Activated CD8-positive, alpha-beta T cell treated with anti-CD3 and anti-CD28 coated beads, Interleukin-2, amount 10 ng/mL, durations not matched to agents 7 days and 5 days (primary cell): ENCODE results near the gene F8A1. TPM values are rescaled to one million over a fixed set of nuclear protein-coding genes. Genes with fewer than 3 reads are reported as not detected.
A peak's percentile ranks its signal among the peaks of the same experiment; 100 is the strongest.
"Not testable (repeated sequence)": the region's sequence is repeated elsewhere in the genome, so short reads cannot be mapped to it uniquely, and the experiment has no call there.

ENCODE experiments used
- ATAC-seq: fragments of 150-1000 bp; cut with Tn5 transposase; one replicate; pipeline ENCODE4 v1.10.0; 2021; ENCODE audit warnings: moderate library complexity
- CTCF ChIA-PET: fragments of 350-600 bp; sonication (Branson Sonifier 250); formaldehyde crosslinking; loops from one replicate; lab custom pipeline; 2021; ENCODE audit warnings: antibody characterized with exemption; lab: Charles Lee
- POLR2A ChIA-PET: fragments of 350-600 bp; sonication (Branson Sonifier 250); formaldehyde crosslinking; loops from one replicate; lab custom pipeline; 2021; ENCODE audit warnings: antibody characterized with exemption; lab: Charles Lee
- DNase-seq: peaks from one replicate; pipeline ENCODE4 v3.0.0-alpha.2; 2020
- H3K27ac Mint-ChIP-seq: one replicate; pipeline ENCODE4 v1.8.0; 2021; ENCODE audit warnings: mild to moderate bottlenecking, mixed read lengths
- H3K27me3 Mint-ChIP-seq: one replicate; pipeline ENCODE4 v1.8.0; 2021; ENCODE audit warnings: low read depth, mixed read lengths
- H3K36me3 Mint-ChIP-seq: one replicate; pipeline ENCODE4 v1.8.0; 2021; ENCODE audit warnings: low read depth, mixed read lengths
- H3K4me1 Mint-ChIP-seq: one replicate; pipeline ENCODE4 v1.8.0; 2021; ENCODE audit warnings: low read depth, mixed read lengths
- H3K4me3 Mint-ChIP-seq: one replicate; pipeline ENCODE4 v1.8.0; 2021; ENCODE audit warnings: mild to moderate bottlenecking, mixed read lengths
- H3K9me3 Mint-ChIP-seq: one replicate; pipeline ENCODE4 v1.8.0; 2022; ENCODE audit warnings: mixed read lengths; ENCODE audit not compliant: insufficient read depth
- total RNA-seq, 2 experiments: library from RNA; stranded (reverse); gene quantifications; one replicate each; pipeline ENCODE4 v1.2.3, GENCODE V29; 2021

F8A1 gene
- 10 to 100 TPM; 51.0 to 54.4 TPM for total RNA-seq

DNA sequence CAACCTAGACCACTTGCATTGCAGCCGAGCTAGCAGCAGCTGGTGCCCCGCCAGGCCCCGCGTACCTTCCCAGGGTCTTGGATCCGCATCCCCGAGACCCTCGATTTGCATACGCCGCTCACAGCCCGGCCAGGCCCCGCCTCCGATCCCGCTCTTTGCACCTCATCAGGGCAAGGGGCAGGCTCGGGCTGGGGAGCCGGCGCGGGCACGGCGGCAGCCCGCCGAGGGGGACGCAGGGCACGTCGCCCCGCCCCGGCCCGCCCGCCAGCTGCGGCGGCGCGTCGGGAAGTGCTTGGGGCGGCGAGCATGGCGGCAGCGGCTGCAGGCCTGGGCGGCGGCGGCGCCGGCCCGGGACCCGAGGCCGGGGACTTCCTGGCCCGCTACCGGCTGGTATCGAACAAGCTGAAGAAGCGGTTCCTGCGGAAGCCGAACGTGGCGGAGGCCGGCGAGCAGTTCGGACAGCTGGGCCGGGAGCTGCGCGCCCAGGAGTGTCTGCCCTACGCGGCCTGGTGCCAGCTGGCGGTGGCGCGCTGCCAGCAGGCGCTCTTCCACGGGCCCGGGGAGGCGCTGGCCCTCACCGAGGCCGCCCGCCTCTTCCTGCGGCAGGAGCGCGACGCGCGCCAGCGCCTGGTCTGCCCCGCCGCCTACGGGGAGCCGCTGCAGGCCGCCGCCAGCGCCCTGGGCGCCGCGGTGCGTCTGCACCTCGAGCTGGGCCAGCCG is at the start of gene F8A1:
F8A1 (plus strand) TSS at position 287 of the 720 bp plus-strand sequence; CDS start at position 307, 20 bp downstream.
- DNase-seq, H3K27ac Mint-ChIP-seq, POLR2A ChIA-PET: not testable (repeated sequence)

DNA sequence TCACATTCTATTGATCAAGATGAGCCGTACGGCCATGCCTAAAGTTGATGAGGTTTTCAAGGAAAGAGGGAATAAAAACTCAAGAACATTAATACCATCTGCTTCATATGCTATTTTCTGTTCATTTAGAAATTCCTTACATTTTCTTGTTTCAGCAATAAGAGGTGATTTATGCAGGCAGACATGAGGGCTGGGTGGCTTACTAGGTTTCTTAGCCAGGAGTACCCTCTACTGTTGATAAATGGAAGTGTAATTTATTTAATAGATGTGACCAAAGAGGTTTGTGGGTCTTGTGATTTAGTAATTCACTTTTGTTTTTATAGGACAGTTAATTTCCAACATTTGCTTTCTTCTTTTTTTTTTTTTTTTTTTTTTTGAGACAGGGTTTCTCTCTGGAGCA is 45.3 kb upstream of the F8A1 start:
- Mint-ChIP-seq H3K4me3 (no peak overlapping the region), H3K27me3 (peaks cover 3% of the 10 kb centered on the region), H3K36me3 (no peaks in the 10 kb centered on the region), H3K9me3 (no peaks in the 10 kb centered on the region), H3K4me1 (peaks cover 12% of the 10 kb centered on the region), H3K27ac (no peak overlapping the region)
- DNase-seq = peak; percentile 28
- POLR2A ChIA-PET = no interaction called here
- ATAC-seq = peak; percentile 64
- CTCF ChIA-PET = interaction anchor here (1.0 to 2.9 kb wide), 3 partner anchors 91 to 123 kb away, joined by 5 to 26 read pairs (median 6); partner anchors contain the start of gene GAB3

More for the DNA sequence above, at the start of gene F8A1:
- H3K4me3 Mint-ChIP-seq, H3K4me1 Mint-ChIP-seq, H3K36me3 Mint-ChIP-seq, H3K27me3 Mint-ChIP-seq, CTCF ChIA-PET, H3K9me3 Mint-ChIP-seq: not testable (repeated sequence)
- ATAC-seq = peak; percentile 69

- Mint-ChIP-seq H3K27me3 (peaks cover 4% of the 10 kb centered on the region), H3K4me1 (no peaks in the 10 kb centered on the region), H3K27ac (no peak overlapping the region), H3K36me3 (no peaks in the 10 kb centered on the region), H3K4me3 (no peak overlapping the region), H3K9me3 (no peaks in the 10 kb centered on the region)
- DNase-seq (no peak), ATAC-seq (no peak)
- CTCF ChIA-PET = no interaction called here
- POLR2A ChIA-PET = no interaction called here
These were observed 35.1 kb upstream of the F8A1 start for GRCh38 chrX:154850957-154851611.

GRCh38 chrX:154855256-154855655 is 30.9 kb upstream of the F8A1 start:
- H3K9me3 Mint-ChIP-seq = no peaks in the 10 kb centered on the region
- ATAC-seq (no peak), DNase-seq (no peak)
- ChIA-PET CTCF (no interaction called here), POLR2A (no interaction called here)
- no peak overlapping the region for H3K27ac Mint-ChIP-seq
- no peak overlapping the region for H3K4me3 Mint-ChIP-seq
- no peaks in the 10 kb centered on the region for H3K4me1 Mint-ChIP-seq
- no peaks in the 10 kb centered on the region for H3K36me3 Mint-ChIP-seq
- no peaks in the 10 kb centered on the region for H3K27me3 Mint-ChIP-seq

DNA sequence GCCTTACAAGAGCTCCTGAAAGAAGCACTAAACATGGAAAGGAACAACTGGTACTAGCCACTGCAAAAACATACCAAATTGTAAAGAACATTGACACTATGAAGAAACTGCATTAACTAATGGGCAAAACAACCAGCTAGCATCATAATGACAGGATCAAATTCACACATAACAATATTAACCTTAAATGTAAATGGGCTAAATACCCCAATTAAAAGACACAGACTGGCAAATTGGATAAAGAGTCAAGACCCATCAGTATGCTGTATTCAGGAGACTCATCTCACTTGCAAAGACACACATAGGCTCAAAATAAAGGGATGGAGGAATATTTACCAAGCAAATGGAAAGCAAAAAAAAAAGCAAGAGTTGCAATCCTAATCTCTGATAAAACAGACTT is 17.6 kb upstream of the F8A1 start:
- H3K36me3 Mint-ChIP-seq, H3K4me1 Mint-ChIP-seq, ATAC-seq, H3K27me3 Mint-ChIP-seq, POLR2A ChIA-PET, H3K4me3 Mint-ChIP-seq, DNase-seq, H3K27ac Mint-ChIP-seq, CTCF ChIA-PET, H3K9me3 Mint-ChIP-seq: not testable (repeated sequence)

GRCh38 chrX:154873329-154873728 is 12.8 kb upstream of the F8A1 start:
- Mint-ChIP-seq H3K27me3 (peaks cover under 1% of the 10 kb centered on the region), H3K4me3 (no peak overlapping the region), H3K27ac (no peak overlapping the region), H3K36me3 (no peaks in the 10 kb centered on the region), H3K9me3 (peaks cover 1% of the 10 kb centered on the region), H3K4me1 (no peaks in the 10 kb centered on the region)
- no peak for DNase-seq
- ChIA-PET POLR2A (no interaction called here), CTCF (no interaction called here)
- no peak for ATAC-seq

DNA sequence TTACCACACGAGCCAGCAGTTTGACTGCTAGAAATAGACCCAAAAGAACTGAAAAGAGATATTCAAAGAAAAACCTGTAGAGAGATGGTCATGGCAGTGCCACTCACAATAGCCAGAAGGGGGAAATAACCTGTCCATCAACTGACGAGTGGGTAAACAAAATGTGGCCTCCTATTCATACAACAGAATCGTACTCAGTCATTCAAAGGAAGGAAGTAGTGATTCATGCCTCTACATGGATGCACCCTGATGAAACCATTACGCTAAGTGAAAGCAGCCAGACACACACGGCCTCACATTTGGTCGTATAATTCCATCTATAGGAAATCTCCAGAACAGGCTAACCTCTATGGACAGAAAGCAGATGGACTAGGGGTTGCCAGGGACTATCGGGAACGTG is 2.1 kb upstream of the F8A1 start:
- H3K4me1 Mint-ChIP-seq, ATAC-seq, CTCF ChIA-PET, H3K36me3 Mint-ChIP-seq, H3K27ac Mint-ChIP-seq, DNase-seq, POLR2A ChIA-PET, H3K9me3 Mint-ChIP-seq, H3K4me3 Mint-ChIP-seq, H3K27me3 Mint-ChIP-seq: not testable (repeated sequence)

DNA sequence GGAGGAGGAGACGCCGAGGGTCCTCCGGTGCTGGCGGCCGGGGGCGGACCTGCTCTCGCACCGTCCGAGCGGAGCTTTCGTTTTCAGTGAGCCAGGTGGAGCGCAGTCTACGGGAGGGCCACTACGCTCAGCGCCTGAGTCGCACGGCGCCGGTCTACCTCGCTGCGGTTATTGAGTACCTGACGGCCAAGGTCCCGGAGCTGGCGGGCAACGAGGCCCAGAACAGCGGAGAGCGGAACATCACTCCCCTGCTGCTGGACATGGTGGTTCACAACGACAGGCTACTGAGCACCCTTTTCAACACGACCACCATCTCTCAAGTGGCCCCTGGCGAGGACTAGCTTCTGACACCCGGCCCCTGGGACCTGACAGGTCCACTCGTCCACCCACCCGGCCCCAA is 1.1 kb upstream of the F8A1 start:
- H3K4me1 Mint-ChIP-seq, DNase-seq, H3K36me3 Mint-ChIP-seq, H3K27me3 Mint-ChIP-seq, H3K4me3 Mint-ChIP-seq, ATAC-seq, POLR2A ChIA-PET, CTCF ChIA-PET, H3K9me3 Mint-ChIP-seq, H3K27ac Mint-ChIP-seq: not testable (repeated sequence)

GRCh38 chrX:154885549-154885948 is 606 bp upstream of the F8A1 start:
- H3K4me1 Mint-ChIP-seq, H3K36me3 Mint-ChIP-seq, ATAC-seq, H3K27me3 Mint-ChIP-seq, DNase-seq, POLR2A ChIA-PET, H3K27ac Mint-ChIP-seq, H3K9me3 Mint-ChIP-seq, H3K4me3 Mint-ChIP-seq, CTCF ChIA-PET: not testable (repeated sequence)

DNA sequence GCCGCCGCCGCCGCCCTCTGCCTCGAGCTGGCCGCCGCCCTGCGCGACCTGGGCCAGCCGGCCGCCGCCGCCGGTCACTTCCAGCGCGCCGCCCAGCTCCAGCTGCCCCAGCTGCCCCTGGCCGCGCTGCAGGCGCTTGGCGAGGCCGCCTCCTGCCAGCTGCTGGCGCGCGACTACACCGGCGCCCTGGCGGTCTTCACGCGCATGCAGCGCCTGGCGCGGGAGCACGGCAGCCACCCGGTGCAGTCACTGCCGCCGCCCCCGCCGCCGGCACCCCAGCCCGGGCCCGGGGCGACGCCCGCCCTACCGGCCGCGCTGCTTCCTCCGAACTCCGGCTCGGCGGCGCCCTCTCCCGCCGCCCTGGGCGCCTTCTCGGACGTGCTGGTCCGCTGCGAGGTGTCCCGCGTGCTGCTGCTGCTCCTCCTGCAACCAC is 650 bp downstream of the F8A1 start:
- H3K36me3 Mint-ChIP-seq, CTCF ChIA-PET, H3K27ac Mint-ChIP-seq, H3K9me3 Mint-ChIP-seq, H3K27me3 Mint-ChIP-seq, H3K4me1 Mint-ChIP-seq, H3K4me3 Mint-ChIP-seq, POLR2A ChIA-PET, DNase-seq: not testable (repeated sequence)
- peak; percentile 78 for ATAC-seq

DNA sequence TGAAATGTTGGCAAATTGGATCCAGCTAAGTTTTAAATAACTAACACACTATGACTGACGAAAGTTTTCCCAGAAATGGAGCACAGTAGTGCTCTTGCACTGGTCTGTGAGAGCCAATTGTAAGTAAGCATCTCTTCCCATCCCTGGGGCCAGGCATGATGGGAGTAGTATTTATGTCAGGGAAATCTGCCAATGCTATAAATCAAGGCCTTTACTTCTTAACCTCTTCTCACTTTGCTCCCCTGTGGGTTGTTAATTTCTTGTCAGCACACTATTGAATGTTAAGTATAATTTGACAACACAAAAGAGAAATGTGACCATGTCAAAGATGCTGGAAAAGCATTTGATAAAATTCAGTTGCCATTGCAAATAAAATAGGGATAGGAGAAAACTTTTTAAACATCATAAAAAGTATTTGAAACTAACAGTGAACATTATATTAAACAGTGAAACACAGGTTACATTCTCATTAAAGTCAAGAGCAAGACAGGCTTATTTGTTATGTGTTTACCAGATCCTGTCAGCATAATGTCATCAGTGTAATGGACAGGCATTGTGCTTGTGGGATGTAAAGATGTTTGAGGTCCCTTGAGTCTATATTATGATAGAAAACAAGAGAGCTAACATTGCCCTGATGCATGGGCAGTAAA is 5.0 kb downstream of the F8A1 start:
- no peak for ATAC-seq
- no peak overlapping the region for H3K27ac Mint-ChIP-seq
- H3K4me3 Mint-ChIP-seq = no peak overlapping the region
- no peak for DNase-seq
- H3K4me1 Mint-ChIP-seq = peaks cover 2% of the 10 kb centered on the region
- H3K36me3 Mint-ChIP-seq = no peaks in the 10 kb centered on the region
- ChIA-PET CTCF (interaction anchor here (1.0 kb wide), 1 partner anchor 26 kb away, joined by 3 read pairs; no protein-coding TSS in a partner anchor), POLR2A (no interaction called here)
- no peaks in the 10 kb centered on the region for H3K9me3 Mint-ChIP-seq
- H3K27me3 Mint-ChIP-seq = peaks cover 7% of the 10 kb centered on the region

DNA sequence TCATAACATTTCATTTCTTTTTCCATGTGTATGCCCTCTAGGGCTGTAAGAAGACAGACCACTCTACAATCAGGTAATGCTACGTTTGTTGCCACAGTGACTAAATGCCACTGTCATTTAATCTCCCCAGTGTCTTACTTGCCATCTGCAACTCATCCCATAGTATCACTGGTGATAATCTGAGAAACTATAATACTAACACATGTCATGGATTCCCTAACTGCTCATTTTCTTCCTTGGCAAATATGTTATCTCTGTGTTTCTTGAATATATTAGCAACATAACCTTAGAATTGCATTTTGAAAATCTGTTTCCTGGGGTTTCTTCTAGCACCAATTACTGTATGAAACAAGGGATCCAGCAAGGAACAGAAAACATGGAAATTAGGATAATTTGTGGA is 6.1 kb downstream of the F8A1 start:
- DNase-seq = no peak
- Mint-ChIP-seq H3K4me3 (no peak overlapping the region), H3K9me3 (no peaks in the 10 kb centered on the region), H3K27me3 (peaks cover 7% of the 10 kb centered on the region), H3K4me1 (peaks cover 6% of the 10 kb centered on the region), H3K36me3 (no peaks in the 10 kb centered on the region), H3K27ac (no peak overlapping the region)
- POLR2A ChIA-PET = no interaction called here
- ATAC-seq = no peak
- CTCF ChIA-PET = no interaction called here
